ENCODE measurements around the gene PEX11A.

DNA sequence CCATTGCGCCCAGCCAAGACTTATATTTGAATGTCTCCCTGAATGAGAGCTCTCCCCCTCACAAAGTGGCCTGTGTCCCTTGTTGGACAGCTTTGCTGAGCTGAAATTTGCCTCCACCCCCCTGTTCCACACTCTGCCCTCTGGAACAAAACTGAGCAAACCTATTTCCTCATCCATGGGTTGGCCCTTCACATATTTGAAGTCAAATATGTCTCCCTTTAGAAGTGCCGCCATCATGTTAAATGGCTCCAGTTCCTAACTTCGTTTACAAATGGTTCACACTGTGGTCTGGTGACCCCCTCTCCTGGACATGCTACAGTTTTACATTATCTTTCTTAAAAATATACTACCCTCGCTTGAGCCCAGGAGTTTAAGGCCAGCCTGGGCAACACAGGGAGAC is 16.0 kb downstream of the PEX11A start:
- TF ChIP-seq, protein P1, sequence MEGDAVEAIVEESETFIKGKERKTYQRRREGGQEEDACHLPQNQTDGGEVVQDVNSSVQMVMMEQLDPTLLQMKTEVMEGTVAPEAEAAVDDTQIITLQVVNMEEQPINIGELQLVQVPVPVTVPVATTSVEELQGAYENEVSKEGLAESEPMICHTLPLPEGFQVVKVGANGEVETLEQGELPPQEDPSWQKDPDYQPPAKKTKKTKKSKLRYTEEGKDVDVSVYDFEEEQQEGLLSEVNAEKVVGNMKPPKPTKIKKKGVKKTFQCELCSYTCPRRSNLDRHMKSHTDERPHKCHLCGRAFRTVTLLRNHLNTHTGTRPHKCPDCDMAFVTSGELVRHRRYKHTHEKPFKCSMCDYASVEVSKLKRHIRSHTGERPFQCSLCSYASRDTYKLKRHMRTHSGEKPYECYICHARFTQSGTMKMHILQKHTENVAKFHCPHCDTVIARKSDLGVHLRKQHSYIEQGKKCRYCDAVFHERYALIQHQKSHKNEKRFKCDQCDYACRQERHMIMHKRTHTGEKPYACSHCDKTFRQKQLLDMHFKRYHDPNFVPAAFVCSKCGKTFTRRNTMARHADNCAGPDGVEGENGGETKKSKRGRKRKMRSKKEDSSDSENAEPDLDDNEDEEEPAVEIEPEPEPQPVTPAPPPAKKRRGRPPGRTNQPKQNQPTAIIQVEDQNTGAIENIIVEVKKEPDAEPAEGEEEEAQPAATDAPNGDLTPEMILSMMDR (IDR thresholded peaks at IDR 0.05 in 4 of 5, conservative IDR thresholded peaks at IDR 0.05 in 1 of 5): no peak
- TF ChIP-seq POLR2A (IDR thresholded peaks at IDR 0.05): no peak

Measured in gastrocnemius medialis (tissue), 4 donors.